IMR-90 (cell line): ENCODE measurements around the gene KIAA0040. TPM values are rescaled to one million over a fixed set of nuclear protein-coding genes. Genes with fewer than 3 reads are reported as not detected.

ENCODE experiments used
- ATAC-seq: fragments of 200-7000 bp; cut with Tn5 transposase; 2 replicates; pipeline ENCODE4 v1.9.1; 2020; ENCODE audit warnings: low read depth, mild to moderate bottlenecking, moderate library complexity
- BruUV-seq: library from RNA; stranded (reverse); fragments of 400-500 nt; replicated peaks from 2 replicates; lab custom pipeline; 2021; lab: Mats Ljungman, UMichigan
- CTCF ChIA-PET: fragments of 300-600 bp; formaldehyde crosslinking; extraction: SDS; loops from one replicate; lab custom pipeline; 2021; ENCODE audit warnings: antibody characterized with exemption; lab: Yijun Ruan, JAX
- POLR2A ChIA-PET: fragments of 300-600 bp; sonication (Branson Sonifier 250); formaldehyde crosslinking; loops from one replicate; lab custom pipeline; 2022; ENCODE audit warnings: antibody characterized with exemption; ENCODE audit not compliant: unreplicated experiment; lab: Charles Lee
- DNase-seq: peaks from one replicate; pipeline ENCODE4 v3.0.0; 2013
- H2AFZ ChIP-seq: replicated peaks from 2 replicates; pipeline ENCODE3; 2013; ENCODE audit warnings: low read length, mild to moderate bottlenecking; ENCODE audit not compliant: poor library complexity
- H2AK5ac ChIP-seq: 2 replicates; pipeline ENCODE4 v1.6.1; 2013; ENCODE audit warnings: low read depth, low read length, inconsistent platforms
- H2AK9ac ChIP-seq: replicated peaks from 2 replicates; pipeline ENCODE3; 2013; ENCODE audit warnings: mild to moderate bottlenecking, low read depth, low read length, moderate library complexity; ENCODE audit not compliant: poor library complexity
- H2BK120ac ChIP-seq: 2 replicates; pipeline ENCODE4 v1.6.1; 2013; ENCODE audit warnings: low read depth, low read length, inconsistent platforms
- H2BK15ac ChIP-seq: 3 replicates; pipeline ENCODE4 v1.6.1; 2013; ENCODE audit warnings: low read depth, low read length, inconsistent platforms
- H2BK20ac ChIP-seq: 2 replicates; pipeline ENCODE4 v1.6.1; 2013; ENCODE audit warnings: low read depth, mild to moderate bottlenecking, inconsistent platforms, low read length, moderate library complexity
- H2BK5ac ChIP-seq: 2 replicates; pipeline ENCODE4 v1.6.1; 2013; ENCODE audit warnings: mild to moderate bottlenecking, low read depth, low read length, inconsistent platforms; ENCODE audit not compliant: poor library complexity, severe bottlenecking
- H3K14ac ChIP-seq: replicated peaks from 2 replicates; pipeline ENCODE4 v1.6.1; 2013; ENCODE audit warnings: low read depth, low read length, inconsistent platforms
- H3K18ac ChIP-seq: 2 replicates; pipeline ENCODE4 v1.6.1; 2013; ENCODE audit warnings: low read depth, low read length, control low read depth
- H3K23ac ChIP-seq: 2 replicates; pipeline ENCODE4 v1.6.1; 2013; ENCODE audit warnings: low read depth, low read length, inconsistent platforms
- H3K27ac ChIP-seq: 2 replicates; pipeline ENCODE4 v1.5.1; 2013; ENCODE audit warnings: mild to moderate bottlenecking, control low read depth, low read length; ENCODE audit not compliant: insufficient read depth
- H3K27me3 ChIP-seq: 2 replicates; pipeline ENCODE4 v1.6.1; 2013; ENCODE audit warnings: low read length; ENCODE audit not compliant: control insufficient read depth, insufficient read depth
- H3K36me3 ChIP-seq: 2 replicates; pipeline ENCODE4 v1.6.1; 2013; ENCODE audit warnings: low read length, mixed read lengths; ENCODE audit not compliant: control insufficient read depth, insufficient read depth
- H3K4ac ChIP-seq: 2 replicates; pipeline ENCODE4 v1.6.1; 2013; ENCODE audit warnings: low read depth, low read length, inconsistent platforms
- H3K4me1 ChIP-seq: 2 replicates; pipeline ENCODE4 v1.6.1; 2013; ENCODE audit warnings: low read length, mixed read lengths; ENCODE audit not compliant: control insufficient read depth, insufficient read depth
- H3K4me2 ChIP-seq: 2 replicates; pipeline ENCODE4 v1.6.1; 2013; ENCODE audit warnings: low read depth, mild to moderate bottlenecking, control low read depth, low read length, moderate library complexity
- H3K4me3 ChIP-seq: 2 replicates; pipeline ENCODE4 v1.5.1; 2013; ENCODE audit warnings: low read depth, mild to moderate bottlenecking, control low read depth, low read length, moderate library complexity; ENCODE audit not compliant: insufficient read depth
- H3K56ac ChIP-seq: 2 replicates; pipeline ENCODE4 v1.6.1; 2013; ENCODE audit warnings: low read length, inconsistent platforms; ENCODE audit not compliant: insufficient read depth; ENCODE audit errors: extremely low read depth
- H3K79me1 ChIP-seq, 2 experiments: 2 replicates each; pipeline ENCODE4 v1.6.1; 2013; ENCODE audit warnings: low read length in 2 of 2, inconsistent platforms in 1 of 2, low read depth in 1 of 2
- H3K9ac ChIP-seq: 2 replicates; pipeline ENCODE4 v1.6.1; 2013; ENCODE audit warnings: low read depth, low read length, control low read depth
- H3K9me1 ChIP-seq: 2 replicates; pipeline ENCODE4 v1.6.1; 2013; ENCODE audit warnings: low read length, inconsistent platforms; ENCODE audit not compliant: insufficient read depth
- H3K9me3 ChIP-seq: 2 replicates; pipeline ENCODE4 v1.6.1; 2013; ENCODE audit warnings: low read length; ENCODE audit not compliant: control insufficient read depth, insufficient read depth
- H4K20me1 ChIP-seq: 2 replicates; pipeline ENCODE4 v1.6.1; 2013; ENCODE audit warnings: low read length, inconsistent platforms; ENCODE audit not compliant: insufficient read depth
- H4K5ac ChIP-seq: 2 replicates; pipeline ENCODE4 v1.6.1; 2013; ENCODE audit warnings: mild to moderate bottlenecking, low read depth, low read length, control low read depth
- H4K8ac ChIP-seq, 2 experiments: 2 replicates each; pipeline ENCODE4 v1.6.1; 2013; ENCODE audit warnings: low read depth in 2 of 2, low read length in 2 of 2, control low read depth in 1 of 2, inconsistent platforms in 1 of 2
- H4K91ac ChIP-seq: 2 replicates; pipeline ENCODE4 v1.6.1; 2013; ENCODE audit warnings: low read depth, low read length, inconsistent platforms; ENCODE audit not compliant: insufficient read depth
- CEBPB ChIP-seq: IDR thresholded peaks from 2 replicates; pipeline ENCODE4 v1.6.1; 2012; ENCODE audit warnings: low read depth, low read length, improper control_type of control experiment
- FOS ChIP-seq: fragments of 150-350 bp; IDR thresholded peaks from 2 replicates; pipeline ENCODE4 v1.6.1; 2016; ENCODE audit warnings: low read depth, low read length
- MAFK ChIP-seq: IDR thresholded peaks from 2 replicates; pipeline ENCODE4 v1.6.1; 2012; ENCODE audit warnings: low read depth, low read length, improper control_type of control experiment
- MAZ ChIP-seq: IDR thresholded peaks from 2 replicates; pipeline ENCODE4 v1.6.1; 2012; ENCODE audit warnings: low read depth, mild to moderate bottlenecking, low read length, improper control_type of control experiment, moderate library complexity, borderline replicate concordance
- NFE2L2 ChIP-seq: fragments of 150-350 bp; IDR thresholded peaks from 2 replicates; pipeline ENCODE4 v1.6.1; 2016; ENCODE audit warnings: low read depth, mild to moderate bottlenecking, low read length
- POLR2A ChIP-seq: IDR thresholded peaks from 2 replicates; pipeline ENCODE4 v1.6.1; 2012; ENCODE audit warnings: mild to moderate bottlenecking, low read depth, low read length
- RAD21 ChIP-seq: IDR thresholded peaks from 2 replicates; pipeline ENCODE4 v1.6.1; 2012; ENCODE audit warnings: low read length, improper control_type of control experiment
- RFX5 ChIP-seq: IDR thresholded peaks from 2 replicates; pipeline ENCODE4 v1.8.0; 2012; ENCODE audit warnings: low read depth, mild to moderate bottlenecking, low read length, moderate library complexity
- WGBS, 2 experiments: methylation state at CpG; one replicate each; pipeline versions ENCODE4 v1.1.5 to v1.1.7; 2013; ENCODE audit warnings: missing lambda C conversion rate in 2 of 2; ENCODE audit not compliant: insufficient read length in 1 of 2; ENCODE audit errors: extremely low coverage in 2 of 2; 5-methylcytosine and 5-hydroxymethylcytosine counted together
- dilution Hi-C: fragments of 300-500 bp; cut with HindIII; formaldehyde crosslinking; loops from one replicate; pipeline ENCODE4 v1.14.3; 2018; ENCODE audit warnings: low sequenced_read_pairs; ENCODE audit not compliant: unreplicated experiment
- in situ Hi-C: fragments of 300-500 bp; cut with MboI; formaldehyde crosslinking; loops from 3 replicates; pipeline ENCODE4 v1.14.3; 2019; ENCODE audit warnings: low sequenced_read_pairs, inconsistent platforms, mixed read lengths
- intact Hi-C: fragments of 100-400 bp; cut with micrococcal nuclease; formaldehyde crosslinking; loops from 2 replicates; pipeline ENCODE4 v1.10.0; 2022
- polyA plus RNA-seq, 3 experiments: library from polyadenylated mRNA; depleted of rRNA; stranded (reverse); fragments of >200 nt; gene quantifications; 2 replicates each; pipeline ENCODE4 v1.2.3, GENCODE V29; 2012; ENCODE audit warnings: low replicate concordance in 1 of 3
- total RNA-seq: library from RNA; depleted of rRNA; stranded (reverse); fragments of >200 nt; gene quantifications from 2 replicates; pipeline ENCODE4 v1.2.3, GENCODE V29; 2012

KIAA0040 gene
- total and polyA plus RNA-seq, 2 of the 4 experiments (the other 2 are of a cell fraction) = 0.05 to 0.18 TPM

DNA sequence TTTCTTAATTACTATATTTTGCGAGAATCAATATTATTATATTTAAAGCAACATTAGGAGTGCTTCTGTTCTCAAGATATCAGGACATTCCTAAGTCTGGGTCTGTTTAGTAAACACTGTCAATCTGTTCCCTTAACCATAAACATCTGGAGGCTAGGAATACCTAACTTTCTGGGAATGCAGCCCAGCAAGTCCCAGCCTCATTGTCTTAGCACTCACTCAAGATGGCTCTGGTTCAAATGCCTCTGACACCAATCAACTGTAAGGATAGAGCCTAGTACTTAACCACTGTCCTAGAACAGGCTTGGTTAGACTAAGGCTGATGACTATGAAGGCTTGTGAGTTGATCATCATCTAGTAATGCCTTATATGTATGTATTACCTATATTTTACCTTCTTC is 63.4 kb downstream of the KIAA0040 start:
- no peak overlapping the region for H2BK120ac ChIP-seq
- H3K4me2 ChIP-seq = no peak overlapping the region; the same call in 1 of the 2 replicates
- no peaks in the 10 kb centered on the region for H3K79me1 ChIP-seq
- H3K4me1 ChIP-seq = peaks cover 2% of the 10 kb centered on the region; the same call in 1 of the 2 replicates
- H4K91ac ChIP-seq = no peak overlapping the region
- H3K23ac ChIP-seq = no peak overlapping the region
- intact Hi-C loops = no loop called here
- no peak overlapping the region for H2BK5ac ChIP-seq
- no peak overlapping the region for H3K4ac ChIP-seq
- in situ Hi-C loops = no loop called here
- H3K36me3 ChIP-seq = no peaks in the 10 kb centered on the region
- no peaks in the 10 kb centered on the region for H3K27me3 ChIP-seq
- H2BK15ac ChIP-seq = no peak overlapping the region
- no peak overlapping the region for H3K9ac ChIP-seq
- no TSS peak for BruUV-seq
- dilution Hi-C loops = no loop called here
- peak; percentile 64 for ATAC-seq
- no peak overlapping the region for H4K5ac ChIP-seq
- TF ChIP-seq RFX5 (no peak), FOS (no peak), MAZ (no peak), NFE2L2 (no peak), CEBPB (no peak), MAFK (no peak), RAD21 (no peak), POLR2A (no peak)
- H3K9me1 ChIP-seq = no peaks in the 10 kb centered on the region
- no peak overlapping the region for H3K14ac ChIP-seq
- no peak overlapping the region for H3K4me3 ChIP-seq
- no peak overlapping the region for H2AK5ac ChIP-seq
- CTCF ChIA-PET = interaction anchor here (1.1 kb wide), 1 partner anchor 18 kb away, joined by 5 read pairs; no protein-coding TSS in a partner anchor
- no peak overlapping the region for H3K27ac ChIP-seq
- DNase-seq = peak; percentile 39
- no peak overlapping the region for H4K8ac ChIP-seq
- POLR2A ChIA-PET = no interaction called here
- H3K18ac ChIP-seq = no peak overlapping the region
- no peaks in the 10 kb centered on the region for H4K20me1 ChIP-seq
- WGBS, 2 experiments = no CpG with 5 or more reads among the region's 1 CpG
- H2AFZ ChIP-seq = no peak overlapping the region
- H2BK20ac ChIP-seq = no peak overlapping the region
- H3K9me3 ChIP-seq = no peaks in the 10 kb centered on the region
- H2AK9ac ChIP-seq = no peak overlapping the region
- H3K56ac ChIP-seq = no peak overlapping the region
